ENCODE measurements around the gene WDR70.

The WDR70 gene

DNA sequence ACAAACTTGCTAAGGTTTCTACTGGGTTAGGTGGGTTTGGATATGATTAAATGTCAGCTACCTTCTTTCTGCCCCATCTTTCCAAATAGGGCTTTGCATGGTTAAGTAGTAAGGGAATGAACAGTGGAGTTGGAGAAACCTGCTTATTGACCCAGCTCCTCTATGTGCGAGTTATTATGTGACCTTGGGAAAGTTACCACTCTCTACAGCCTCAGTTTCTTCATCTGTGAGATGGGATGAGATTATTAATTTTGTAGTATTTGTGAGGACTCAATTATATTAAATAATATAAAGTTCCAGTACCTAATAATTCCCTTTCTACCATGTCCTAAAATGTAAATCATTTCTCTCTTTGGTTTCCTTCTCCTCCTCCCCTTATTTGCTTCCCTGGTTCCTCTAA is 337.3 kb downstream of the WDR70 start:
- H3K9me3 ChIP-seq (ENCODE audit: insufficient read depth, low read length): no peaks in the 10 kb centered on the region
- H3K27ac ChIP-seq (ENCODE audit: low read depth, low read length): no peak overlapping the region
- no peak overlapping the region for H3K4me2 ChIP-seq (ENCODE audit: low read depth, low read length, poor library complexity, severe bottlenecking)
- no peaks in the 10 kb centered on the region for H3K27me3 ChIP-seq (ENCODE audit: low read length)
- no peaks in the 10 kb centered on the region for H4K20me1 ChIP-seq (ENCODE audit: low read depth, low read length)
- no peak overlapping the region for H2AFZ ChIP-seq (ENCODE audit: low read depth, low read length, severe bottlenecking)
- H3K79me2 ChIP-seq (ENCODE audit: insufficient read depth, low read length): no peaks in the 10 kb centered on the region
- H3K4me3 ChIP-seq (ENCODE audit: insufficient read depth, low read length, poor library complexity, severe bottlenecking): no peak overlapping the region
- H3K9ac ChIP-seq (ENCODE audit: low read length): no peak overlapping the region
- H3F3A ChIP-seq (ENCODE audit: insufficient read depth): no peaks in the 10 kb centered on the region
- TF ChIP-seq EZH2phosphoT487 (conservative IDR thresholded peaks at IDR 0.05; ENCODE audit: low read length): no peak
- no peaks in the 10 kb centered on the region for H3K36me3 ChIP-seq (ENCODE audit: low read length)
- no peaks in the 10 kb centered on the region for H3K9me2 ChIP-seq (replicated peaks; ENCODE audit: insufficient read depth, low read length)

DNA sequence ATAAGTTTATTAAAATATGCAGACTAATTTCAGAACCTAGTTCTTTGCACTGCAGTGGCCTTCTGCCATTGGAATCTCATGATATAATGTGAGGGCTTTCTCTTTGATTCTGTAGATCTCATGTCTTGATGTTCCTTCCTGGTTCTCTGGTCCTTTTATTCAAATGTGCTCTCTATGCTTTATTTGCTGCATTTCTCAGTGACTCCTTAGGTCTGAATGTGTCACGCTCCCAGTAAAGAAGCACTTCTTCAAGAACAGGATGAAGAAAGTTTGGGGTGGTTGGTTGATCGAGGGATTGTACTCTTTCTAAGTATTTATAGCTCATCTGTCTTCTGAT is 338.1 kb downstream of the WDR70 start:
- H3K79me2 ChIP-seq (ENCODE audit: insufficient read depth, low read length): no peaks in the 10 kb centered on the region
- no peak overlapping the region for H3K27ac ChIP-seq (ENCODE audit: low read depth, low read length)
- no peaks in the 10 kb centered on the region for H3F3A ChIP-seq (ENCODE audit: insufficient read depth)
- TF ChIP-seq CTCF (IDR thresholded peaks at IDR 0.05; ENCODE audit: insufficient read depth, low read length, poor library complexity, severe bottlenecking) (no peak), EZH2phosphoT487 (conservative IDR thresholded peaks at IDR 0.05; ENCODE audit: low read length) (no peak)
- no peak overlapping the region for H3K4me2 ChIP-seq (ENCODE audit: low read depth, low read length, poor library complexity, severe bottlenecking)
- H3K27me3 ChIP-seq (ENCODE audit: low read length): no peaks in the 10 kb centered on the region
- H4K20me1 ChIP-seq (ENCODE audit: low read depth, low read length): no peaks in the 10 kb centered on the region
- no peaks in the 10 kb centered on the region for H3K36me3 ChIP-seq (ENCODE audit: low read length)
- no peak overlapping the region for H3K4me3 ChIP-seq (ENCODE audit: insufficient read depth, low read length, poor library complexity, severe bottlenecking)
- no peaks in the 10 kb centered on the region for H3K9me3 ChIP-seq (ENCODE audit: insufficient read depth, low read length)
- no peak overlapping the region for H3K9ac ChIP-seq (ENCODE audit: low read length)
- no peaks in the 10 kb centered on the region for H3K9me2 ChIP-seq (replicated peaks; ENCODE audit: insufficient read depth, low read length)
- no peak overlapping the region for H2AFZ ChIP-seq (ENCODE audit: low read depth, low read length, severe bottlenecking)

GRCh38 chr5:37717613-37718431 is 338.7 kb downstream of the WDR70 start:
- no peak overlapping the region for H3K9ac ChIP-seq (ENCODE audit: low read length)
- no peaks in the 10 kb centered on the region for H3K27me3 ChIP-seq (ENCODE audit: low read length)
- no peaks in the 10 kb centered on the region for H3K79me2 ChIP-seq (ENCODE audit: insufficient read depth, low read length)
- no peaks in the 10 kb centered on the region for H3F3A ChIP-seq (ENCODE audit: insufficient read depth)
- no peak overlapping the region for H3K4me2 ChIP-seq (ENCODE audit: low read depth, low read length, poor library complexity, severe bottlenecking)
- H3K9me2 ChIP-seq (replicated peaks; ENCODE audit: insufficient read depth, low read length): no peaks in the 10 kb centered on the region
- no peak for TF ChIP-seq CTCF (IDR thresholded peaks at IDR 0.05; ENCODE audit: insufficient read depth, low read length, poor library complexity, severe bottlenecking)
- TF ChIP-seq EZH2phosphoT487 (conservative IDR thresholded peaks at IDR 0.05; ENCODE audit: low read length): no peak
- H4K20me1 ChIP-seq (ENCODE audit: low read depth, low read length): no peaks in the 10 kb centered on the region
- no peak overlapping the region for H2AFZ ChIP-seq (ENCODE audit: low read depth, low read length, severe bottlenecking)
- no peaks in the 10 kb centered on the region for H3K9me3 ChIP-seq (ENCODE audit: insufficient read depth, low read length)
- no peaks in the 10 kb centered on the region for H3K36me3 ChIP-seq (ENCODE audit: low read length)
- H3K27ac ChIP-seq (ENCODE audit: low read depth, low read length): no peak overlapping the region
- no peak overlapping the region for H3K4me3 ChIP-seq (ENCODE audit: insufficient read depth, low read length, poor library complexity, severe bottlenecking)

DNA sequence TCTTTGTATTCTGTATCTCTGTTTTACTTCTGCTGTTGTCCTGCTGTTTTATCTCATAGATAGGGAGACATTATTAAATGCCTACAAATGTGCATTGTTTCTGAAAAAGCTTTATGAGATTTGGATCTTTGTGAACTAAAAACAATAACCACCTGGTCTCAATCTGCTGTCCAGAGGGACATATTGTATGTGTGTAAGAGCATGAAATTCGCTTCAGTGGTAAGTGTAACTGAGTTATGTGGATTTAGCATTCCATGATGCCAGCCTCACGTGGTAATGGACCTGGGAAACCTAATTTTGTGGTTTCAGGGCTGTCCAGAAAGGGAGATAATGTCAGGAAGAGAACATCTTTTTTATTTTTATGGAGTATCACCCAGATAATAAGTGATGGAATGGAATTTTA is 341.4 kb downstream of the WDR70 start:
- no peaks in the 10 kb centered on the region for H3K36me3 ChIP-seq (ENCODE audit: low read length)
- no peak overlapping the region for H3K9ac ChIP-seq (ENCODE audit: low read length)
- no peaks in the 10 kb centered on the region for H3K9me3 ChIP-seq (ENCODE audit: insufficient read depth, low read length)
- no peaks in the 10 kb centered on the region for H3K27me3 ChIP-seq (ENCODE audit: low read length)
- H3K79me2 ChIP-seq (ENCODE audit: insufficient read depth, low read length): no peaks in the 10 kb centered on the region
- H3K4me3 ChIP-seq (ENCODE audit: insufficient read depth, low read length, poor library complexity, severe bottlenecking): no peak overlapping the region
- no peak overlapping the region for H3K27ac ChIP-seq (ENCODE audit: low read depth, low read length)
- no peak overlapping the region for H3K4me2 ChIP-seq (ENCODE audit: low read depth, low read length, poor library complexity, severe bottlenecking)
- TF ChIP-seq EZH2phosphoT487 (conservative IDR thresholded peaks at IDR 0.05; ENCODE audit: low read length): no peak
- TF ChIP-seq CTCF (IDR thresholded peaks at IDR 0.05; ENCODE audit: insufficient read depth, low read length, poor library complexity, severe bottlenecking): no peak
- H2AFZ ChIP-seq (ENCODE audit: low read depth, low read length, severe bottlenecking): no peak overlapping the region
- no peaks in the 10 kb centered on the region for H3K9me2 ChIP-seq (replicated peaks; ENCODE audit: insufficient read depth, low read length)
- H3F3A ChIP-seq (ENCODE audit: insufficient read depth): no peaks in the 10 kb centered on the region
- no peaks in the 10 kb centered on the region for H4K20me1 ChIP-seq (ENCODE audit: low read depth, low read length)
